Neural progenitor cell (in vitro differentiated cells): Measurements from ENCODE around the gene IFTAP.

Experiments used
- EZH2 ChIP-seq: fragments of 200-600 bp; sonication (generic); IDR thresholded peaks from 2 replicates; pipeline ENCODE4 v1.6.1; 2017; ENCODE audit warnings: antibody characterized with exemption, mild to moderate bottlenecking, moderate library complexity
- EZH2phosphoT487 ChIP-seq: fragments of 200-600 bp; sonication (generic); IDR thresholded peaks from 2 replicates; pipeline ENCODE4 v1.6.1; 2017; ENCODE audit warnings: antibody characterized with exemption
- TF ChIP-seq, protein P1 (sequence below): fragments of 200-600 bp; sonication (generic); IDR thresholded peaks from 2 replicates; pipeline ENCODE4 v1.5.1; 2017; ENCODE audit warnings: antibody characterized with exemption, mild to moderate bottlenecking

DNA sequence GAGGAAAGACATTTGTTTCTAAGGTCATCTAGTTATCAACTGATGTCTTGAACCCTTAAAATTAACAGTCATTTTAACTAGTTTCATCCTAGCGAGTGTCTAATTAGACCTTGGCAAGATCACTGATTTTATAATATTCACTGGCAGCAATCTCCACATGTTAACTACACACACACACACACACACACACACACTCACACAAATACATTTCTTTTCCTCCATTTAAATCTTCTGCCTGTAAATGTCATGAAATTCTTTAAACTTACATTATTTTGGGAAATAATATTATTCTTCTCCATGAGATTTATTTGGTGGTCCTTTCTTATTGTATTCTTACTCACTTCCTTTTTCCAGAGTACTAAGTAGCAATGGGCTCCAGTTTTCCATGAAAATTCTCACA, 2.9 kb upstream of the IFTAP start:
- TF ChIP-seq EZH2: no peak
- TF ChIP-seq, protein P1, sequence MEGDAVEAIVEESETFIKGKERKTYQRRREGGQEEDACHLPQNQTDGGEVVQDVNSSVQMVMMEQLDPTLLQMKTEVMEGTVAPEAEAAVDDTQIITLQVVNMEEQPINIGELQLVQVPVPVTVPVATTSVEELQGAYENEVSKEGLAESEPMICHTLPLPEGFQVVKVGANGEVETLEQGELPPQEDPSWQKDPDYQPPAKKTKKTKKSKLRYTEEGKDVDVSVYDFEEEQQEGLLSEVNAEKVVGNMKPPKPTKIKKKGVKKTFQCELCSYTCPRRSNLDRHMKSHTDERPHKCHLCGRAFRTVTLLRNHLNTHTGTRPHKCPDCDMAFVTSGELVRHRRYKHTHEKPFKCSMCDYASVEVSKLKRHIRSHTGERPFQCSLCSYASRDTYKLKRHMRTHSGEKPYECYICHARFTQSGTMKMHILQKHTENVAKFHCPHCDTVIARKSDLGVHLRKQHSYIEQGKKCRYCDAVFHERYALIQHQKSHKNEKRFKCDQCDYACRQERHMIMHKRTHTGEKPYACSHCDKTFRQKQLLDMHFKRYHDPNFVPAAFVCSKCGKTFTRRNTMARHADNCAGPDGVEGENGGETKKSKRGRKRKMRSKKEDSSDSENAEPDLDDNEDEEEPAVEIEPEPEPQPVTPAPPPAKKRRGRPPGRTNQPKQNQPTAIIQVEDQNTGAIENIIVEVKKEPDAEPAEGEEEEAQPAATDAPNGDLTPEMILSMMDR: no peak
- no peak for TF ChIP-seq EZH2phosphoT487
